ENCODE data around the gene KRT71.

Gene KRT71

DNA sequence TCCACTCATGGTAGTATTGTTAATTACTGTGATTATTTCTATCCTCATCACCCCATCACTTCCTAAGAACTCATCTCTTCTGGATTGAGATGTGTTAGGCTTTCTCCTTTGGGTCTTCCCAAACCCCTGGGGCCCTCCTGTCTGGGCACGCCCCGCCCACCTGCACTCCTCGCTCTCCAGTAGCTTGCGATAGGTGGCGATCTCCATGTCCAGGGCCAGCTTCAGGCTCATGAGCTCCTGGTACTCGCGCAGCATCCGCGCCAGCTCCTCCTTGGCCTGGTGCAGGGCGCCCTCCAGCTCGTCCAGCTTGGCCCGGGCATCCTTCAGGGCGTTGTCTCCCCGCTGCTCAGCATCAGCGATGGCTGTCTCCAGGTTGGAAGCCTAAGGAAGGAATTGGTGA lies 6.8 kb downstream of the KRT71 start:
- no peak overlapping the region for H2AFZ ChIP-seq (ENCODE audit: low read depth, low read length)
- no peaks in the 10 kb centered on the region for H4K20me1 ChIP-seq (ENCODE audit: insufficient read depth, low read length)
- no peak overlapping the region for H3K4me3 ChIP-seq (ENCODE audit: low read length)
- no peaks in the 10 kb centered on the region for H3K79me2 ChIP-seq (ENCODE audit: low read length)
- no peak overlapping the region for H3K4me2 ChIP-seq (ENCODE audit: low read length)
- H3K27me3 ChIP-seq (ENCODE audit: low read depth, low read length) = 0 out of 2 replicates have a peak, but pooled peaks cover 10% of the 10 kb centered on the region
- H3K9ac ChIP-seq (ENCODE audit: low read length) = no peak overlapping the region
- TF ChIP-seq EZH2phosphoT487 (IDR thresholded peaks at IDR 0.05; ENCODE audit: low read depth) = no peak
- TF ChIP-seq, protein P1, sequence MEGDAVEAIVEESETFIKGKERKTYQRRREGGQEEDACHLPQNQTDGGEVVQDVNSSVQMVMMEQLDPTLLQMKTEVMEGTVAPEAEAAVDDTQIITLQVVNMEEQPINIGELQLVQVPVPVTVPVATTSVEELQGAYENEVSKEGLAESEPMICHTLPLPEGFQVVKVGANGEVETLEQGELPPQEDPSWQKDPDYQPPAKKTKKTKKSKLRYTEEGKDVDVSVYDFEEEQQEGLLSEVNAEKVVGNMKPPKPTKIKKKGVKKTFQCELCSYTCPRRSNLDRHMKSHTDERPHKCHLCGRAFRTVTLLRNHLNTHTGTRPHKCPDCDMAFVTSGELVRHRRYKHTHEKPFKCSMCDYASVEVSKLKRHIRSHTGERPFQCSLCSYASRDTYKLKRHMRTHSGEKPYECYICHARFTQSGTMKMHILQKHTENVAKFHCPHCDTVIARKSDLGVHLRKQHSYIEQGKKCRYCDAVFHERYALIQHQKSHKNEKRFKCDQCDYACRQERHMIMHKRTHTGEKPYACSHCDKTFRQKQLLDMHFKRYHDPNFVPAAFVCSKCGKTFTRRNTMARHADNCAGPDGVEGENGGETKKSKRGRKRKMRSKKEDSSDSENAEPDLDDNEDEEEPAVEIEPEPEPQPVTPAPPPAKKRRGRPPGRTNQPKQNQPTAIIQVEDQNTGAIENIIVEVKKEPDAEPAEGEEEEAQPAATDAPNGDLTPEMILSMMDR (IDR thresholded peaks at IDR 0.05; ENCODE audit: low read depth, low read length) = no peak
- no peak overlapping the region for H3K27ac ChIP-seq (ENCODE audit: low read length)
- no peaks in the 10 kb centered on the region for H3K9me3 ChIP-seq (ENCODE audit: insufficient read depth, low read length)
- peaks cover 19% of the 10 kb centered on the region for H3K4me1 ChIP-seq (ENCODE audit: low read length)
- no peaks in the 10 kb centered on the region for H3K36me3 ChIP-seq (replicated peaks; ENCODE audit: low read depth, low read length)

DNA sequence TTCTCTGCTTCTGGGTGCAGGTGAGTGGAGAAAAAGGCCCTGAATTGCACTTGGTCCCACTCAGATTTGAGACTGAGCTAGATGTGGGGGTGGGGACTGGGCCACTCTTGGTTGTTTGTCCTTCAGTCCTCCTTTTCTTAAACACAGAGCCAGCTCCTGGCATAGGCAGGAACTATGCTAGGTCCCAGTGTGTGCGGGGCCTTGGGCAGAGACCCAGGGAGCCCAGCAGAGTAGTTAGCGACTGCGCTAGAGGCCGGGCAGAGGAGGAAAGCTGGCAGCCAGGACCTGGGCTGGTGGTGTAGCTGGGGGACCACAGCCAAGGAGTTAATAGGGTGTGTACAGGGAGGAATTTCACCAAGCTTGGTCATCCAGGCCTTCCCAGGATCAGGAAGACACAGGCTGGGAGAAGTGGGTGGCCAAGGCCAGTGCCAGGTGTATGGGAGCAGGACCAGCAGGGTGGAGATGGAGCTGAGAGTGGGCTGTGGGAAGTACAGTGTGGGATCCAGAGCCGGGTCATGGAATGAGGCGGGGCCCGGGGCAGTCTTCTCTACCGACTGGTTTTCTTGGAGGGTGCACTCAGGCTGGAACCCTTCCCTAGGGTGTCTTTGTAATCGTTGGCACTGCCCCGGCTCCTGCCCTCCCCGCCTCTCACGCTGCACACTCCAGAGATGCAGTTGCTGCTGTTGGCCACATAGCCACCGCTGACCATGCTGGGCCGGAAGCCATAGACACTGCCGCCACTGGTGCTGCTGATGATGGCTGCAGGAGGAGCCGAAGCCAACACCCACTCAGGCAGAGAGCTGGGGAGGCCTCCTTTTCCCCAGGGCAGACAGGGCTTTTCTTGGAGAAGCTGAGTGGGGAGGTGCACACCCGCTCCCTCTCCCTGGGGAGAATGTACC lies 8.7 kb downstream of the KRT71 start:
- Histone ChIP-seq H3K9ac (ENCODE audit: low read length) (no peak overlapping the region), H3K4me3 (ENCODE audit: low read length) (no peak overlapping the region), H3K27ac (ENCODE audit: low read length) (no peak overlapping the region), H4K20me1 (ENCODE audit: insufficient read depth, low read length) (no peaks in the 10 kb centered on the region), H3K79me2 (ENCODE audit: low read length) (no peaks in the 10 kb centered on the region), H3K27me3 (ENCODE audit: low read depth, low read length) (no peaks in the 10 kb centered on the region), H3K4me1 (ENCODE audit: low read length) (peaks cover 19% of the 10 kb centered on the region), H2AFZ (ENCODE audit: low read depth, low read length) (no peak overlapping the region), H3K36me3 (replicated peaks; ENCODE audit: low read depth, low read length) (no peaks in the 10 kb centered on the region), H3K9me3 (ENCODE audit: insufficient read depth, low read length) (no peaks in the 10 kb centered on the region), H3K4me2 (ENCODE audit: low read length) (no peak overlapping the region)
- TF ChIP-seq EZH2phosphoT487 (IDR thresholded peaks at IDR 0.05; ENCODE audit: low read depth) = no peak
- TF ChIP-seq, protein P1 (IDR thresholded peaks at IDR 0.05; ENCODE audit: low read depth, low read length) = no peak

DNA sequence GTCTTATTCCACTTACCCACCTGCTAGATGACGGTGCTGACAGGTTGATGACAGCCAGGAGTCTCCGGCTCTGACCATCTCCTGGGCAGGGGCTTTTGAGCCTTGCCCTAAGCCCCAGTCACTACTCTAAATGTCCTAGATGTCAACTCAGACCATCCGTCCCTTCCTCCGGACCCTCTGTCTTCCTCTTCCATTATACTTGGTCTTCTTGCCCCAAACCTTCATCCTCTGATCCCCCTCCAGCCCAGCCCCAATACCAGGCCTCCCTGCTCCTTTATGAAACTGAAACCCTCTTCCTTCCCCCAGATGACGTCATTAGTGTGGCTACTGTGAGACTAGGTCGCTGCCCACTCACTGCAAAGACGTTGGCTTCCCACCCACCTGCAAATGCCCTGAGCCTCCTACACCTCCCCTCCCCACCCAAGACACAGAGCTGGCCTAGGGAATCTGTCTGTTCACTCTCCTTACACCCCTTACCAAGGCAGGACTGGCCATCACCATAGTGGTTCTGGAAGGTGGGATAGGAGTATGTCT lies 10.1 kb downstream of the KRT71 start:
- H3K9ac ChIP-seq (ENCODE audit: low read length) = no peak overlapping the region

DNA sequence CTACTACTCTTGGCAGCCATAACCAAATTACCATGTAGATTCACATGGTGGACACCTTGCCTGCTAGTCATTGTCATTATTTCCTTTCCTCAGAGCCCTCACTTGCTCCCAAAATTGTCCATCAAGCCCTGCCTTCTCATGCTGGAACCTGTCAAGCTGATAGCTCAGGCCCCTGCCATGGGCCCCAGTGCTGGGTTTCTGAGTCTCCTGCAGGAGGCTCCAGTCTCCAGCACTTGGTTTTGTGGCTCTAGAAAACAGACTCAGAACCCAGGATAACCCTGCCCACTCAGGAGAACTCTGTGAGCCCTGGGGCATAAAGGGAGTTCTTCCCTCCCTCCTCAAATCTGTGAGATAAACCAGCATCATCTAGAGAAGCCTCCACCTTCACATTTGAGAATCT lies 10.8 kb downstream of the KRT71 start:
- no peak overlapping the region for H3K9ac ChIP-seq (ENCODE audit: low read length)
- H3K4me1 ChIP-seq (ENCODE audit: low read length) = peaks cover 6% of the 10 kb centered on the region
- TF ChIP-seq EZH2phosphoT487 (IDR thresholded peaks at IDR 0.05; ENCODE audit: low read depth) = no peak
- TF ChIP-seq, protein P1 (IDR thresholded peaks at IDR 0.05; ENCODE audit: low read depth, low read length) = no peak
- no peak overlapping the region for H3K4me3 ChIP-seq (ENCODE audit: low read length)
- H3K79me2 ChIP-seq (ENCODE audit: low read length) = no peaks in the 10 kb centered on the region
- H3K9me3 ChIP-seq (ENCODE audit: insufficient read depth, low read length) = no peaks in the 10 kb centered on the region
- no peak overlapping the region for H3K4me2 ChIP-seq (ENCODE audit: low read length)
- no peaks in the 10 kb centered on the region for H4K20me1 ChIP-seq (ENCODE audit: insufficient read depth, low read length)
- H3K27ac ChIP-seq (ENCODE audit: low read length) = no peak overlapping the region
- H3K27me3 ChIP-seq (ENCODE audit: low read depth, low read length) = no peaks in the 10 kb centered on the region
- H2AFZ ChIP-seq (ENCODE audit: low read depth, low read length) = no peak overlapping the region
- no peaks in the 10 kb centered on the region for H3K36me3 ChIP-seq (replicated peaks; ENCODE audit: low read depth, low read length)

More for the DNA sequence above, 10.1 kb downstream of the KRT71 start:
- H4K20me1 ChIP-seq (ENCODE audit: insufficient read depth, low read length) = no peaks in the 10 kb centered on the region
- H3K9me3 ChIP-seq (ENCODE audit: insufficient read depth, low read length) = no peaks in the 10 kb centered on the region
- no peak overlapping the region for H3K4me2 ChIP-seq (ENCODE audit: low read length)
- H3K4me3 ChIP-seq (ENCODE audit: low read length) = no peak overlapping the region
- H3K79me2 ChIP-seq (ENCODE audit: low read length) = no peaks in the 10 kb centered on the region
- H3K27me3 ChIP-seq (ENCODE audit: low read depth, low read length) = no peaks in the 10 kb centered on the region
- H3K4me1 ChIP-seq (ENCODE audit: low read length) = peaks cover 13% of the 10 kb centered on the region
- no peaks in the 10 kb centered on the region for H3K36me3 ChIP-seq (replicated peaks; ENCODE audit: low read depth, low read length)
- no peak overlapping the region for H2AFZ ChIP-seq (ENCODE audit: low read depth, low read length)
- H3K27ac ChIP-seq (ENCODE audit: low read length) = no peak overlapping the region
- TF ChIP-seq, protein P1 (IDR thresholded peaks at IDR 0.05; ENCODE audit: low read depth, low read length) = no peak
- no peak for TF ChIP-seq EZH2phosphoT487 (IDR thresholded peaks at IDR 0.05; ENCODE audit: low read depth)

Data from OCI-LY3 (cell line).